A549 treated with AZD2906 at 1 μM for 4 hours (cell line): ENCODE data around the gene SELL. TPM values are rescaled to one million over a fixed set of nuclear protein-coding genes. Genes with fewer than 3 reads are reported as not detected.

Experiments used
- total RNA-seq: library from RNA; stranded (reverse); fragments of 200-300 nt; extraction: Qiagen RNA extraction; gene quantifications from 5 replicates; pipeline ENCODE4 v1.2.3, GENCODE V29; 2022

The SELL gene
- 0.12 to 0.35 TPM (median 0.20 TPM) in 5 replicates for total RNA-seq

GRCh38 chr1:169711469-169712308, at the start of gene SELL:
Gene SELL, minus strand, starts transcription at chr1:169711620. Its CDS starts 122 bp downstream, at chr1:169711498.

GRCh38 chr1:169733924-169734323, 22.5 kb upstream of the SELL start, which contains the start of gene SELE:
Gene SELE, minus strand, starts transcription at chr1:169734079. Its CDS starts 467 bp downstream, at chr1:169733612.

Other genes with a start within 250 kb of the SELL start
- 31.7 to 39.7 TPM (median 33.7 TPM) in 5 replicates for gene SLC19A2, start 225.7 kb downstream of the SELL start, total RNA-seq
- gene F5, start 125.1 kb downstream of the SELL start, total RNA-seq, result 0.06 to 0.45 TPM (median 0.16 TPM) in 5 replicates
- gene SELP, start 81.5 kb downstream of the SELL start, total RNA-seq, result not detected in 5 replicates
- not detected in 5 replicates for gene SELE, start 22.5 kb upstream of the SELL start, total RNA-seq
- gene METTL18, start 83.3 kb upstream of the SELL start, total RNA-seq, result 4.6 to 5.7 TPM (median 5.0 TPM) in 5 replicates
- 2.3 to 3.3 TPM (median 2.8 TPM) in 5 replicates for gene SCYL3, start 182.3 kb upstream of the SELL start, total RNA-seq